HG02981 (cell line): Measurements from ENCODE around the gene PTPN9.
"Not testable (repeated sequence)": the region's sequence is repeated elsewhere in the genome, so short reads cannot be mapped to it uniquely, and the experiment has no call there.

ENCODE experiments used
- ATAC-seq: cut with Tn5 transposase; IDR thresholded peaks from one replicate; pipeline ENCODE4 v1.9.1; 2021; ENCODE audit warnings: mild to moderate bottlenecking, moderate library complexity; ENCODE audit not compliant: unreplicated experiment

The PTPN9 gene

DNA sequence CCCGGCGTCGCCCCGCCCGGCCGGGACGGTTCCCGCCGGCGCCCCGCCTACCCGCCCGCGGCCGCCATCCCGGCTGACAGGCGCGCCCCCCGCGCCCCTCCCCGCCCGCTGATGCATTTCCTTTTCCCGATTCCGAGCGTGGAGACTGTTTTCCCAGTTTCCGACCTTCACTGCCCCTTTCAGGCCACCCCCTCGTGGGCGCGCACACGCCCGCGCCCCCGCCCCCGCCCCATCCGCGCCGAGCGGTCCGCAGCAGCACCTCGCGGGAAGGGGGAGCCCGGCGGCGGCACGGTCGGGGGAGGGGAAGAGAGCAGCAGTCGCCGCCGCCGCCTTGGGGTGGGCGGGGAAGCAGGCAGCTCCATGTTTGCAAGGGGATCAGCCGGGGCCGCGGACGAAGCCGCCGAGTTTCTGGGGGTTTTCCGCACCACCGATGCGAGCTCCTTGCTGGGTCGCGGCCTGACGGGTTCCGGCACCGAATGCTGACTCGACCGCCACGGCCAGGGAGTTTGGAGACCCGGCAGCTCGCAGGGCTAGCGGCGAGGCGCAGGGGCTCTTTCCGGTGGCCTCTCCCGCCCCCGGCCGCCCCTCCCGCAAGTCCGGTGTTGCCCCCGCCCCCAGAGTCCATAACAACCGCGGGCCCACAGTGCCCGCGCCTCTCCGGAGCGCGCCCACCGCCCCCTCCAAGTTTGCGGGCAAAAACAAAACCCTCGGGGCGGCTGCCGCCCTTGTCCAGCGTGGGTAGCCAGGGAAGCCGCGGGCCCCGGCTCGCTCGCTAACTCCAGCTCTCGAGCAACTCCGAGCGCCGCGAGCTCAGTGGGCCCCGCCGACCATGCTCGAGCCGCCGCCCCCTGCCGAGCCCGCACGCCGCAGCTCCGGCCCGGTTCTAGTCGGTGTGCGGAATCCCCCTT is 124.4 kb downstream of the PTPN9 start:
- no peak for ATAC-seq

DNA sequence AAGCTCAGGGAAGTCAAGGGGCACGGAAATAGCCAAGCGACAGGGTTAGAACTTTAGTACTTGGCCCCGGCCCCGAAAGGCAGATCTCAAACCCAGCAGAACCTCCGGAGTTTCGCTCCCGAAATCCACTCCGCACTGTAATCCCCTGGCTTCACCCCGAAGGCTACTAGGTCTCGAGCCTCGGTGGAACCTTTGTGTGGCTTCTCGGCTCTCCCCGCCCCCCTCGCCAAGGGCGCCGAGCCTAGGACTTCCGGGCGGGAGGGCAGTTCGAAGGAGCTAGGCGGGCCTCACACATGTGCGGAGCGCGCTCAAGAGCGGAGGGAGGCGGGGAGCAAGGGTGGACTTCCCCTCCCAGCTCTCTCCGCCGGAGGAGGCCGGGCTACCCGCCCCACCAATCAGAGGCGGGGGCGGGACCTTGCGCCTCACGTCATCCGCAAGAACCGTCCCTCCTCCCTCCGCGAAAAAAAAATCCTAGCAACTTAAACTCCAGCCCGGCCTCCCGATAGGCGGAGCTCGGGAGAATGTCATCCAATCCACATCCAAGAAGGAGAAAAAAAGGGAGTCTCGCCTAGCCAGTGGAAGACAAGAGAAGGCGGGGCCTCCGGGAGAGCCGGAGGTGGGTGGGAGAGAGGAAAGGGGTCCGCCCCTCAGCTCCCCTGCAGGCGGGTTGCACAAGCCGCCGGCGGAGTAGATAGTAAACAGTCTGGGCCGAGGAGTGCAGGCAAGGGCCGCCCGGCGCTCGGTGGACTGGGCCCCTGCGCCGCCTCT is 125.2 kb downstream of the PTPN9 start:
- ATAC-seq: peak; percentile 31

DNA sequence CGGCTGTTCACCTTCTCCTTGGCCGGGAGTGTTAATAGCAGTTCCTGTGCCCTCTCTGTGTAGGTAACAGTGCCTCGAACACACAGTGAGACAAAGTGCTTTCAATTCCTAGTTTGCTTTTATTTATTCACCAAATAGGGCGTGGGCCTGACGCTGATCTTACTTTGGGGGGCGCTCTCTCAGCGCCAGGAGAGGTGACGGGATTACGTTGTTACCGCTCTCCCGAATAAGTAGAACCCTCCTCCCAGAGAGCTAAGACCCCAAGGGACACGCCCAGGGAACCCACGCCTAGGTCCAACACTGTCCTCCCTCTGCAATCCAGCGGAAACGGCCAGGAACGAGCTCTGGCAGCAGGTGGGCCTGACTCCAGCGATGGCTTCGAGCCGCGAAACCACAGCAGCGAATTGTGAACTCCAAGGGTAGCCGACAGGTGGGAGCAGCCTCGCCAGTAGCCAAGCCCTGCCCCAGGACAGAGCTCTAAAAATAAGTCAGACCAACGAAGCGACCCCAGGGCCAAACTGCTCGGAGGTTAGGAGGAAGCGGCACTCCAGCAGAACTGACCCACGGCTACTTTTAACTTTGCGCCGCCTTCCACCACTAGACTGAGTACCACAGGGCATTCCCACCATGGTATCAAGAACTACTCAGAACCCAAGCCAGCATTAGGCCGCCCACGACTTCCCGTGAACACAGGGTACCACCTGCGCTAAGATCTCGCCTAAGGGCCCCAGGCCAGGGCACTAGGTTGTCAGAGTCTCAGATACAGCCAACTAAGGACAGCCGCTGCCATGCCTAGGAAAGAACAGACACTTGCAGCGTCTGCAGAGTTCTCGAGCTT is 126.0 kb downstream of the PTPN9 start:
- ATAC-seq: no peak

DNA sequence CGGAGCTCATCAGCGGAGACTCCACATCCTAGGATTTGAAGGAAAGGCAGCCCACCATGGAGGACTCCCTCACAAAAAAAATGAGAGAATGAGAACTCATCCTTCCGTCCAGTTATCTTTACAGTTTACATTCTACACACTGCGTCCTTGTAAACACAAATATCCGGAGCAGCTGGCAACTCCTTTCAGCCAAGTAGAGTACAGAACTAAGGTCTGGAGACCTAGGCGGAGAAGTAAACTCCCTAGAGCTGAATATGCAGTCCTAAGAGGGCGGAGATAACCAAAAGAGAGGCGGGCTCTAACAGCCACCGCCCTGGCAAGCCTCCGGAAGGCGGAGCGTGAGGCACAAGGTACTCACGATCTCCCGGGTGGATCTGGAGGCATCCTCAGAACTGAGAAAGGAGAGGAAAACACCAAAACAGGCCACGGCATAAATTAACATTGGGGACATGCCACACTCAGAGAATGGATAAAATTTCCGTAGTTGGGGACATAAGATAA is 126.7 kb downstream of the PTPN9 start:
- no peak for ATAC-seq

DNA sequence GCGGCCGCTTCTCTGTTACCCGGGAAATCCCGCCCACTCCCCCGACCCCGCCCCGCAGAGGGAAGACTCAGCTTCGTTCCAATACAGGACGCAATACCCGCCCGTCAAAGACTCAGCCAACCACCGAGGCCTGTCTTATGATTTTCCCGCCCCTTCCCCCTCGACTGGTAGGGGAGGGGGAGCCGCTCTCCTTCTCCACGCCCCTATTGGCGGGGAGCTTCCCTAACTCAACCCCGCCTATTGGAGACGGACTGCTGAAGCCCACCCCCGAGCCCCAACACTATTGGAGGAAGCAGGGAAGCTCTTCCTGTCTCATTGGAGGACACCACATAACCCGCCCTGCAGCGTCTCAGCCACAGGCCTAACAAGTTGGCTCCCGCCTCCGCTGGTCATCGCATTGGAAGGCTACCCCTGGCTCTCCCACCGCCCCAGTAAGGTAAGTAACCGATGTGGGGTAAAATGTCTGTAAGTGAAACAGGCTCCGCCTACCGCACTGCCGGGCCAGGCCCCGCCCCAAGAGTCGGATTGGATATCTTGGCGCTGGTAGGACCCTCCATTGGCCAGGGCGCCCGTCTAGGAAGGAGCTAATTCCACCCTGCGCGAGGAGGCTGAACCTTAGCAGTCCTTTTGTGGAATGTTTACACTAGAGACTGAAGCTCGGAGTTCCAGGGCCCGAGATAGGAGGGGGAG is 127.3 kb downstream of the PTPN9 start, which contains the start of gene SIN3A:
Gene SIN3A, minus strand, starts transcription at position 17 of the 690 bp plus-strand sequence. CDS start 21,315 bp downstream, outside the sequence.
- peak; percentile 39 for ATAC-seq

DNA sequence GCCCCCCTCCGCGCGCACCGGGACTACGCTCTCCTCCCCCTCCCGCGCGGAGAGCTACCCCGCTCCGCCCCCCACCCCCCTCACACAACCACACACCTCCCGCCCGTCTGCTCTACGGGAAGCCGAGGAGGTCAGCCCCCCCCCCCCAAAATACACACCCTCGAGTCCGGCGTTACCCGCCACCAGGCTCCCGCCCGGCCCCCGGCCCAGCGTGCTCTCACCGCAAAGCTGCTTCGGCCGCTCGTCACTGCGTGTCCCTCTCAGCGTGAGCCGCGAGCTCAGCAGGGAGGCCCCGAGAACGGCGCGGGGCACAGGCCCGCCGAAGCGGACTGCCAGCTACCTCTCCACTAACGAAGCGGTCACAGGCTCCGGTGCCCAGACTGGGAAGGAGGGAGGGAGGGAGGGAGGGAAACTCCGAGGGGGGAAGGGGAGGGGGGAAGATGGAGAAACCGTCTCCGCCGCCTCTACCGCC is 127.9 kb downstream of the PTPN9 start:
- no peak for ATAC-seq

DNA sequence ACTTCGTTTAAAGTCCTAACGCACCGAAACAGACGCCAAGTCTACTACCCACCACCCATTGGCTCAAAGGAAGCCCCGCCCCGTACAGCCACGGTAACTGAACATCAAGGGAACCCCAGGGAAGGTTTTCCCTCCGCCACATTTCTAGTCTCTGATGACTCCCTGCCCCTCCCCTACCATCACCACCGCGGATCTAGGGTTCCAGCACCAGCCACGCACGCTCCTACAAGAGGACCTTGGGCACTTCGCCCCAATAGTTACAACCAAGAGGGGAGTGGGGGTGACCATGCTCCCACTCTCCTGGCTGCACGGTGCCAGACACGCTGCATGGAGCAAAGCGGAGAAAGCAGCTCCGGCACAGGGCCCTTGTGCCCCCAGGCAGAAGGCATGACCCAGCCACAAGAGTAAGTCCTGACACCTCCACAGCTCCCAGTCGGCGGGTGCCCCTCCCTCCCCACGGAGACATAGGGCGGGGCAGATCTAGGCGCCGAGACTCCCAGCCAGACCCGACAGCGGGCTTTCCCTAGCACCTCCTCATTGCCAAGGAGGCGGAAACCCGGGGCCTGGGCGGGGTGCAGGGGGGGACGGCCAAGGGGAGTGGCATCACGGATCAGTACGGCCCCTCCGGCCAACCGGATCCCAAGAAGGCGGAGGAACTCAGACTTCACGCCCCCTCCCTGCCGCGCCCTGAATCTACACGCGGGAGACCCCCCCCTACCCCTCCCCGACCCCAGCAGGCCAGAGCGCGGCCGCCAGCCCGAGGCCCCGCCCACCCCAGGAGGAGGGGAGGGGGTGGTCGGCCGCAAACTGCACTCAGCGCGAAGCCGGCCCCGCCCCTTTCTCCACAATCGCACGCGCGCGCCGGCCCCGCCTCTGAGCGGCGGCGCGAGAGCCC is 128.6 kb downstream of the PTPN9 start:
- ATAC-seq: peak; percentile 17

DNA sequence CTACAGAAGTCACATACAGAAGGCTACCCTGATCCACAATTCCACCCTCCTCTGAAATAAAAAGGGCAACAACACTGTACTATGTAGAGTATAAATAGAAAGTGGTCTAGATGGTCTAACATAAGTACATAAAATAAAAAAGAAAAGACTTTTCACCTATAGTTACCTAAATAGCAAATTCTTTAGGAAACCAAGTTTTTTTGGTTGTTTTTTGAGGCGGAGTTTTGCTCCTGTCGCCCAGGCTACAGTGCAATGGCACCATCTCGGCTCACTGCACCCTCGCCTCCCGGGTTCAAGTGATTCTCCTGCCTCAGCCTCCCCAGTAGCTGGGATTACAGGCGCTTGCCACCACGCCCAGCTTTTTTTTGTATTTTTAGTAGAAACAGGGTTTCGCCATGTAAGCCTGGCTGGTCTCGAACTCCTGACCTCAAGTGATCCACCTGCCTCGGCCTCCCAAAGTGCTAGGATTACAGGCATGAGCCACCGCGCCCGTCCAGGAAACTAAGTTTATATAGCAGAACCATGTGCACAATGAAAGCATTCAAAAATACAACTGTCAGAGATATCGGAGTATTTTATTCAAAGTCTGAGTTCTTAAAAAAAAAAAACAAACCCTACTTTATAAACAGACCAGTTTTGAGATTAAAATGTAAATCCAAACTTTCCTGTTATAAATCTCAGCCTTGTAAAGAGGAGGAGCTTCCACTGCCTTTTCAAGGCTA is 129.4 kb downstream of the PTPN9 start:
- no peak for ATAC-seq

DNA sequence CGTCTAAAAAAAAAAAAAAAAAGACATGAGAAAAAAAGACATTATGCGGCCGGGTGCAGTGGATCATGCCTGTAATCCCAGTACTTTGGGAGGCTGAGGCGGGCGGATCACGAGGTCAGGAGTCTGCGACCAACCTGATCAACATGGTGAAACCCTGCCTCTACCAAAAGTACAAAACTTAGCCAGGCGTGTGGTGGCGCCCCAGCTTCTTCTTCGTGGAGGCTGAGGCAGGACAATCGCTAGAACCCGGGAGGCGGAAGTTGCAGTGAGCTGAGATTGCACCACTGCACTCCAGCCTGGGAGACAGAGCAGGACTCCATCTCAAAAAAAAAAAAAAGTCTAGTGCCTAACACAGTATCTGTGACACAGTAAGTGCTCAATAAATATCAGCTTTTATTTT is 130.9 kb downstream of the PTPN9 start:
- not testable (repeated sequence) for ATAC-seq

DNA sequence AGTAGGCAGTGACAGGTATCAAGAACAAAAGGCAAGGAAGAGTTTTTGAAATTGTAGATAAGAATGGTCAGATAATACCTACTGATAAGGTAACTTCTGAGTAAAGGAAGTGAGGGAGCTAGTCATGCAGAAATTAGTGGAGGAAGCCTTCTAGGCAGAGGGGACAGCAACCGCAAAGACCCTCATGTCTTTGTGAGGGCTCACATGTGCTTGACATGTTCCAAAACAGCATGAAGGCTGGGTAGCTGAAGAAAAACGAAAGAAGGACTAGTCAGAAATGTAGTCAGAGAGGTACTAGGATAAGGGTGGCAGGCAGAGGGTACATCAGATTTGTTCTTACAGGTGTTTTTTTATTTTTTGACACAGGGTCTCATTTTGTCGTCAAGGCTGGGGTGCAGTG is 133.0 kb downstream of the PTPN9 start:
- no peak for ATAC-seq

DNA sequence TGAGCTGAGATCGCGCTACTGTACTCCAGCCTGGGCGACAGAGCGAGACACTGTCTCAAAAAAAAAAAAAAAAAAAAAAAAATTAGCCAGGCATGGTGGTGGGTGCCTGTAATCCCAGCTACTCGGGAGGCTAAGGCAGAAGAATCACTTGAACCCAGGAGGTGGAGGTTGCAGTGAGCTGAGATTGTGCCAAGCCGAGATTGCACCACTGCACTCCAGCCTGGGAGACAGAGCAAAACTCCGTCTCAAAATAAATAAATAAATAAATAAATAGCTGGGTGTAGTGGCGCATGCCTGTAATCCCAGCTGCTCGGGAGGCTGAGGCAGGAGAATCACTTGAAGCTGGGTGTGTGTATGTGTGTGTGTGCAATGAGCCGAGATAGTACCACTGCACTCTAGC is 133.8 kb downstream of the PTPN9 start:
- not testable (repeated sequence) for ATAC-seq

DNA sequence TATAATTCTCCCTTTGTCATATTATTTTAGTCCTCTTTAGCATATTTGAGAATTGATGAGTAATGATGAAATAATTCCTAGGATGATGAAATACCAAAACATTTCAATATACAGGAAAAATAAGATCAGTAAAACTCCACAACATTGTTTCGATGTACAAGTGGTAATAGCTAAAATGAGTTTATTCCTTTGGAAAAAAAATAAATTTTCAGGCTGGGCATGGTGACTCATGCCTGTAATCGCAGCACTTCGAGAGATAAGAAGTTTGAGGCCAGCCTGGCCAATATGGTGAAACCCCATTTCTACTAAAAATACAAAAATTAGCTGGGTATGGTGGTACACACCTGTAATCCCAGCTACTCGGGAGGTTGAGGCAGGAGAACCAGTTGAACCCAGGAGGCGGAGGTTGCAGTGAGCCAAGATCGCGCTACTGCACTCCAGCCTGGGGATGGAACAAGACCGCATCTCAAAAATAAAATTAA is 135.1 kb downstream of the PTPN9 start:
- ATAC-seq: not testable (repeated sequence)

DNA sequence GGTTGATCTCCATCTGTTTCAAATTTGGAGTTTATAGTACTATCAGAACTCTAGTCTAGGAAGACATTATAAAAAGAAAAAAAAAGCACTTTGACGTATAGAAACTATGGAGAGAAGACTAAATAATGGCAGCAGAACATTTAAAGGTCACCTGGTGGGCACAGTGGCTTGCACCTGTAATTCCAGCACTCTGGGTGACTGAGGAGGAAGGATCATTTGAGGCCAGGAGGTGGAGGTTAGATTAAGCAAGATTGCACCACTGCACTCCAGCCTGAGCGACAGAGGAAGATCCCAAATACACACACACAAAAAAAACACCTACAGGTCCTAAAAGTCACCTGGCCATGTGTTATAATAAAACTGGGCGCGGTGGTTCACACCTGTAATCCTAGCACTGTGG is 141.4 kb downstream of the PTPN9 start:
- no peak for ATAC-seq

DNA sequence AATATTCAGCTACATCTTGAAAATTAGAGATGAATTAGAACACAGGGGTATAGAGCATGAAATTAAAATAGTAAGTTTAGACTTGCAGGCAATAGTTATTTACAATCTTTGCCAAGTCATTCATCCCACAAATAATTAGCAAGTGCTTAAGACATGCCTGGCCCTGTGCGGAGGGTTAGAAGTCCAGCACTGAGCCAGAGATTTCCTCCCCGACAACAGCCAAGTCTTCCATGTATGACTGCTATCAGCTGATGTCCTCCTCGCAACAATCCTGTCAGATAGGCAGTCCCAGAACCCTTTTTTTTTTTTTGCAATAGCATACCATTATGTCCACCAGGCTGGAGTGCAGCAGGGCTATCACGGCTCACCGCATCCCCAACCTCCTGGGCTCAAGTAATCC is 142.2 kb downstream of the PTPN9 start:
- no peak for ATAC-seq

DNA sequence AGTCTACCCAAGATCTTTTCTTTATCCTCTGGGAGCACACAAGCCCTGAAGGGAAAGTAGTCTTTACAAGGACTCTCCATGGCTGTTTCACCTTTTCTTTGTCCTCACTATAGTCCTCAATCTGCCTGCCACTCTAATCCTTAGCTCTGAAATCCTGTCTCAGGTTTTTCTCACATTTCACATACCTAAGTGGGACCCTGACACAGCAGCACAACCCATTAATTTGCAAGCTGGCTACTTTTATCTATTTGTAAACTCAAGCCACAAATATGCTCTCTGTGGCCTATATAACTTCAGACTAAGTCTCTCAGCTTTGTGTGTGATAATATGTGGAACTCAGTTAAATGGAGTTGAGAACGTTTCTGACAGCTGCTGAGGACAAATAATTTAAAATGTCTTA is 147.4 kb downstream of the PTPN9 start:
- no peak for ATAC-seq

DNA sequence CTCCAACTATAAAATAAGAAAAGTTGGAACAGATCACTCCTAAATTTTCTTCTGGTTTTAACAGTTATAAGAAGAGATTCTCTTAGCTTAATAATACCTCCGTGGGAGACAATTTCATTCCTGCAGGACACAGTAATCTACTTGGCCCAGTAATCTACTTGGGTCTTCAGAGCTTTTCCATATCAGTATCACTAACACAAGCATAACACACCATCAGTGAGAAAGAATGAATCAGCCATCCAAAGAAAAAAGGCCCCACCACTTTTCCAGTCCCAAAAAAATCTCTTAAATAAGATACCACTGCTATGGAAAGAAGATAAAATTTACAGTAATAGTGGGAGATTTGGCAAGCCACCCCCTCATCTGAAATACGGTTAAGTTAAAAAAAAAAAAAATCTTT is 147.8 kb downstream of the PTPN9 start:
- no peak for ATAC-seq

DNA sequence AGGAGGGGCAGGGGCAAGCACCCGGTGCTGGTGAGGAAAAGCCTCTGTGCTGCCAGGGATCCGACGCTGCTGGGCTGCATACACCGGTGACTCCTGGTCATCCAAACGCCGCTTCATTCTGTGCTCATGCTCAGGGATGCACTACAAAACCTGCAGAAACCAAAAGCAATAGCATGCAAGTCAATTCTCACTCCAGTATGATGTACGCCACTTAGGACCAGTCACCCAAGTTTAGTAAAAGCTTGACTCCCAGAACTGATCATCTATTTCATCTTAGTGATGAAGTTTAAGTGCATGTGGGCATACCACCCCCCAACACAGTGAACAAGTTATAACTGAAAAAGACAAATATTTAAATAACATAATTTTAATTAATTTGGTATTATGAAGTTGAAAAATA is 148.9 kb downstream of the PTPN9 start:
- no peak for ATAC-seq

DNA sequence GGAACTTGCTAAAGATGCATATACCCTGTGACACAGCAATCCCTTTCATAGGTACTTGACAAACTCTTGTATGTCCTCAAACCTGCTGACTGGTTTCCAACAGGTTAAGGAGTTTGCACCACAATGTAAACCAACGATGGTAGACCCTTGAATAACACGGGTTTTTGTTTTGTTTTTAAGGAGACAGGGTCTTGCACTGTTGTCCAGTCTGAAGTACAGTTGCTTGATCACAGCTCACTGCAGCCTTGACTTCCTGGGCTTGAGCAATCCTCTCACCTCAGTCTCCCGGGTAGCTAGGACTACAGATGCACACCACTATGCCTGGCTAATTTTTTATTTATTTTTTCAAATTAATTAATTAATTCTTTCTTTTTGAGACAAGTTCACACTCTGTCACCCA is 151.0 kb downstream of the PTPN9 start:
- no peak for ATAC-seq
